ENCODE results near the gene KSR1. TPM values are rescaled to one million over a fixed set of nuclear protein-coding genes. Genes with fewer than 3 reads are reported as not detected.
"Not testable (repeated sequence)": the region's sequence is repeated elsewhere in the genome, so short reads cannot be mapped to it uniquely, and the experiment has no call there.

Gene KSR1
- total RNA-seq, 6 experiments from 2014 or later: 1.9 to 4.9 (median 3.6) TPM

GRCh38 chr17:27428781-27429505 lies 27.3 kb upstream of the KSR1 start:
- no peaks in the 10 kb centered on the region for H3K4me1 Mint-ChIP-seq (ENCODE audit: low read depth)
- H3K36me3 Mint-ChIP-seq (ENCODE audit: low read depth): no peaks in the 10 kb centered on the region
- H3K27me3 Mint-ChIP-seq (ENCODE audit: insufficient read depth): peaks cover 4% of the 10 kb centered on the region
- H3K27ac Mint-ChIP-seq: no peak overlapping the region
- no peak overlapping the region for H3K4me3 Mint-ChIP-seq
- no peak for TF ChIP-seq CTCF (IDR thresholded peaks at IDR 0.05)
- no peak for DNase-seq
- H3K9me3 Mint-ChIP-seq: no peaks in the 10 kb centered on the region; the same call in 1 of the 2 replicates

GRCh38 chr17:27429666-27430382 lies 26.4 kb upstream of the KSR1 start:
- no peak for DNase-seq
- Mint-ChIP-seq H3K4me1 (ENCODE audit: low read depth) (peaks cover 1% of the 10 kb centered on the region; the same call in 1 of the 2 replicates), H3K36me3 (ENCODE audit: low read depth) (no peaks in the 10 kb centered on the region), H3K27ac (no peak overlapping the region), H3K4me3 (no peak overlapping the region), H3K27me3 (ENCODE audit: insufficient read depth) (peaks cover 6% of the 10 kb centered on the region), H3K9me3 (no peaks in the 10 kb centered on the region; the same call in 1 of the 2 replicates)
- TF ChIP-seq CTCF (IDR thresholded peaks at IDR 0.05): no peak

- Mint-ChIP-seq H3K9me3 (no peaks in the 10 kb centered on the region; the same call in 1 of the 2 replicates), H3K27me3 (ENCODE audit: insufficient read depth) (peaks cover 3% of the 10 kb centered on the region), H3K4me1 (ENCODE audit: low read depth) (peaks cover 7% of the 10 kb centered on the region; the same call in 1 of the 2 replicates), H3K4me3 (no peak overlapping the region), H3K27ac (no peak overlapping the region), H3K36me3 (ENCODE audit: low read depth) (no peaks in the 10 kb centered on the region)
- DNase-seq: no peak
- no peak for TF ChIP-seq CTCF (IDR thresholded peaks at IDR 0.05)
Measured at GRCh38 chr17:27430383-27430840, 25.8 kb upstream of the KSR1 start.

GRCh38 chr17:27430882-27431491 lies 25.3 kb upstream of the KSR1 start:
- Mint-ChIP-seq H3K4me3 (no peak overlapping the region), H3K36me3 (ENCODE audit: low read depth) (no peaks in the 10 kb centered on the region), H3K9me3 (no peaks in the 10 kb centered on the region; the same call in 1 of the 2 replicates), H3K27ac (no peak overlapping the region), H3K4me1 (ENCODE audit: low read depth) (peaks cover 9% of the 10 kb centered on the region; the same call in 1 of the 2 replicates), H3K27me3 (ENCODE audit: insufficient read depth) (peaks cover 3% of the 10 kb centered on the region)
- peak; percentile 82 for TF ChIP-seq CTCF (IDR thresholded peaks at IDR 0.05)
- DNase-seq: peak; percentile 49

GRCh38 chr17:27433521-27433920 lies 22.7 kb upstream of the KSR1 start:
- peaks cover 9% of the 10 kb centered on the region; the same call in 1 of the 2 replicates for H3K4me1 Mint-ChIP-seq (ENCODE audit: low read depth)
- H3K27me3 Mint-ChIP-seq (ENCODE audit: insufficient read depth): peaks cover 8% of the 10 kb centered on the region
- no peak for DNase-seq
- TF ChIP-seq CTCF (IDR thresholded peaks at IDR 0.05): no peak
- H3K36me3 Mint-ChIP-seq (ENCODE audit: low read depth): no peaks in the 10 kb centered on the region
- H3K27ac Mint-ChIP-seq: no peak overlapping the region
- H3K9me3 Mint-ChIP-seq: no peaks in the 10 kb centered on the region
- H3K4me3 Mint-ChIP-seq: no peak overlapping the region

GRCh38 chr17:27435431-27436070 lies 20.7 kb upstream of the KSR1 start:
- H3K4me3 Mint-ChIP-seq; H3K9me3 Mint-ChIP-seq; H3K27ac Mint-ChIP-seq; H3K36me3 Mint-ChIP-seq (ENCODE audit: low read depth); H3K27me3 Mint-ChIP-seq (ENCODE audit: insufficient read depth); H3K4me1 Mint-ChIP-seq (ENCODE audit: low read depth): not testable (repeated sequence)
- DNase-seq: peak; percentile 57
